Testis (tissue), 3 donors: ENCODE measurements around the gene C4orf54. TPM values are rescaled to one million over a fixed set of nuclear protein-coding genes. Genes with fewer than 3 reads are reported as not detected.

ENCODE experiments used
- DNase-seq: peaks from one replicate; pipeline ENCODE4 v3.0.0-alpha.2; 2019
- H3K27ac ChIP-seq, 2 donors: fragments of 200-600 bp; sonication (generic); one replicate each; pipeline ENCODE4 v1.5.1; 2019
- H3K27me3 ChIP-seq: fragments of 200-600 bp; sonication (generic); one replicate; pipeline ENCODE4 v1.5.1; 2019
- H3K36me3 ChIP-seq: fragments of 200-600 bp; sonication (generic); one replicate; pipeline ENCODE4 v1.5.1; 2017; ENCODE audit warnings: low read depth; ENCODE audit errors: missing control alignments
- H3K4me1 ChIP-seq: fragments of 200-600 bp; sonication (generic); one replicate; pipeline ENCODE4 v1.5.1; 2019
- H3K4me3 ChIP-seq, 2 donors: fragments of 200-600 bp; sonication (generic); one replicate each; pipeline ENCODE4 v1.5.1; 2017 to 2019
- H3K9me3 ChIP-seq: fragments of 200-600 bp; sonication (generic); one replicate; pipeline ENCODE4 v1.5.1; 2017
- CTCF ChIP-seq, 3 experiments: fragments of 450-650 bp in 2 of 3; fragments of 200-600 bp in 1 of 3; sonication (generic) in 1 of 3; IDR thresholded peaks; one replicate each; pipeline ENCODE4 v1.5.1; 2016 to 2019; ENCODE audit warnings: antibody characterized with exemption in 3 of 3, mild to moderate bottlenecking in 2 of 3, moderate library complexity in 1 of 3
- POLR2A ChIP-seq: fragments of 450-650 bp; IDR thresholded peaks from one replicate; pipeline ENCODE4 v1.6.1; 2017; ENCODE audit warnings: antibody characterized with exemption, mild to moderate bottlenecking, moderate library complexity
- WGBS, 2 donors: methylation state at CpG; one replicate each; pipeline ENCODE4 v1.1.5; 2018; 5-methylcytosine and 5-hydroxymethylcytosine counted together
- intact Hi-C: fragments of 100-400 bp; cut with DNase I; formaldehyde crosslinking; loops from one replicate; pipeline ENCODE4 v1.15.1; 2023; ENCODE audit warnings: low total_unique reads
- polyA plus RNA-seq: library from polyadenylated mRNA; stranded (reverse); fragments of 350-450 nt; fragmentation: Illumina TruSeq; extraction: RNeasy Lipid Tissue Mini Kit (QIAGEN cat#74804); gene quantifications from one replicate; pipeline ENCODE4 v1.2.3, GENCODE V29; 2014; ENCODE audit warnings: low read depth, low replicate concordance; ENCODE audit not compliant: insufficient read depth
- total RNA-seq, 2 donors: library from RNA; depleted of rRNA; stranded (reverse); fragments of >200 nt; gene quantifications; one replicate each; pipeline ENCODE4 v1.2.3, GENCODE V29; 2016

C4orf54 gene
- total and polyA plus RNA-seq, 3 donors from 2014 or later = 0.39 to 0.81 (median 0.46) TPM

- Histone ChIP-seq H3K9me3 (no peaks in the 10 kb centered on the region), H3K4me3 (no peak overlapping the region), H3K27ac (no peak overlapping the region), H3K4me1 (no peaks in the 10 kb centered on the region), H3K27me3 (no peaks in the 10 kb centered on the region), H3K36me3 (no peaks in the 10 kb centered on the region)
- intact Hi-C loops = no loop called here
- TF ChIP-seq CTCF (IDR thresholded peaks at IDR 0.05) (no peak), POLR2A (no peak)
- no peak for DNase-seq
Observed at GRCh38 chr4:99690472-99690871, 32.8 kb upstream of the C4orf54 start.

- no peak for DNase-seq
- intact Hi-C loops = no loop called here
- no peak for TF ChIP-seq CTCF (IDR thresholded peaks at IDR 0.05)
- TF ChIP-seq POLR2A = no peak
- Histone ChIP-seq H3K36me3 (no peaks in the 10 kb centered on the region), H3K4me3 (no peak overlapping the region), H3K4me1 (no peaks in the 10 kb centered on the region), H3K27me3 (no peaks in the 10 kb centered on the region), H3K9me3 (no peaks in the 10 kb centered on the region), H3K27ac (no peak overlapping the region)
- WGBS, 2 donors = 24 to 30% methylated on average over 1 of the region's 1 CpG
Observed at GRCh38 chr4:99687120-99687519, 29.5 kb upstream of the C4orf54 start.

GRCh38 chr4:99685234-99685633 lies 27.6 kb upstream of the C4orf54 start:
- WGBS, 2 donors = 92 to 96% methylated on average over 2 of the region's 2 CpGs
- Histone ChIP-seq H3K36me3 (no peaks in the 10 kb centered on the region), H3K4me3 (no peak overlapping the region), H3K9me3 (no peaks in the 10 kb centered on the region), H3K27me3 (no peaks in the 10 kb centered on the region), H3K27ac (no peak overlapping the region), H3K4me1 (no peaks in the 10 kb centered on the region)
- no peak for DNase-seq
- intact Hi-C loops = no loop called here
- TF ChIP-seq CTCF (IDR thresholded peaks at IDR 0.05) (no peak), POLR2A (no peak)

- H3K4me1 ChIP-seq = no peaks in the 10 kb centered on the region
- no peak for DNase-seq
- intact Hi-C loops = no loop called here
- WGBS, 2 donors = 63 to 77% methylated on average over 4 of the region's 4 CpGs
- no peak overlapping the region for H3K4me3 ChIP-seq
- H3K27ac ChIP-seq = no peak overlapping the region
- no peaks in the 10 kb centered on the region for H3K36me3 ChIP-seq
- H3K27me3 ChIP-seq = no peaks in the 10 kb centered on the region
- no peaks in the 10 kb centered on the region for H3K9me3 ChIP-seq
- TF ChIP-seq CTCF (IDR thresholded peaks at IDR 0.05) = no peak
- TF ChIP-seq POLR2A = no peak
Observed at GRCh38 chr4:99683895-99684294, 26.3 kb upstream of the C4orf54 start.

GRCh38 chr4:99679976-99680375 lies 22.3 kb upstream of the C4orf54 start:
- H3K4me1 ChIP-seq = no peaks in the 10 kb centered on the region
- intact Hi-C loops = no loop called here
- no peak overlapping the region for H3K27ac ChIP-seq
- no peaks in the 10 kb centered on the region for H3K27me3 ChIP-seq
- DNase-seq = no peak
- no peak for TF ChIP-seq CTCF (IDR thresholded peaks at IDR 0.05)
- TF ChIP-seq POLR2A = no peak
- no peaks in the 10 kb centered on the region for H3K36me3 ChIP-seq
- no peak overlapping the region for H3K4me3 ChIP-seq
- H3K9me3 ChIP-seq = no peaks in the 10 kb centered on the region
- WGBS, 2 donors = 84 to 88% methylated on average over 1 of the region's 1 CpG
